Measurements from ENCODE around the gene INSR. TPM values are rescaled to one million over a fixed set of nuclear protein-coding genes. Genes with fewer than 3 reads are reported as not detected.

The INSR gene
- total RNA-seq, 1 experiment from 2014 or later = 2.5 TPM

DNA sequence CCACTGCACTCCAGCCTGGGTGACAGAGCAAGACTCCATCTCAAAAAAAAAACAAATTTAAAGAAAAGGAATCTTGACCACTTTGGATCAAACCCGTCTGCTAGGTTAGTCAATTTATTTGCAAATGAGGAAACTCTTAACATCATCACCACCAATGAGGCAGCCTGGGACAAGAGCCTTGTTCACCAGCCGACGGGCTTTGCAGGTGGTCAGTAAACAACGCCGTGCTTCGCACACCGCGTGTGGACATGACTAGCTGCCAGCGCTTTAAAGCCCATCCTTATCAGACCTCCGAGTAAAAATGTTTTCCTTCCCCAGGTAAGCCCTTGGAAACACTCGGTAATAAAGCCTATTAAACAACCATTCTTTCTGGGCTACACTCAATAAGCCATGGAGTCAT lies 41.9 kb downstream of the INSR start:
- intact Hi-C loops (cut with micrococcal nuclease; ENCODE audit: unreplicated experiment) (no loop called here), in situ Hi-C loops (cut with HindIII; ENCODE audit: low pct_unique_long_range_greater_than_20kb, low sequenced_read_pairs) (no loop called here)
- no peaks in the 10 kb centered on the region for H3K4me1 ChIP-seq (ENCODE audit: control insufficient read depth, insufficient read depth, low read length)
- no peak overlapping the region for H3K27ac ChIP-seq (ENCODE audit: low read length)
- no TSS peak for BruUV-seq (replicated peaks)
- TF ChIP-seq, protein P1, sequence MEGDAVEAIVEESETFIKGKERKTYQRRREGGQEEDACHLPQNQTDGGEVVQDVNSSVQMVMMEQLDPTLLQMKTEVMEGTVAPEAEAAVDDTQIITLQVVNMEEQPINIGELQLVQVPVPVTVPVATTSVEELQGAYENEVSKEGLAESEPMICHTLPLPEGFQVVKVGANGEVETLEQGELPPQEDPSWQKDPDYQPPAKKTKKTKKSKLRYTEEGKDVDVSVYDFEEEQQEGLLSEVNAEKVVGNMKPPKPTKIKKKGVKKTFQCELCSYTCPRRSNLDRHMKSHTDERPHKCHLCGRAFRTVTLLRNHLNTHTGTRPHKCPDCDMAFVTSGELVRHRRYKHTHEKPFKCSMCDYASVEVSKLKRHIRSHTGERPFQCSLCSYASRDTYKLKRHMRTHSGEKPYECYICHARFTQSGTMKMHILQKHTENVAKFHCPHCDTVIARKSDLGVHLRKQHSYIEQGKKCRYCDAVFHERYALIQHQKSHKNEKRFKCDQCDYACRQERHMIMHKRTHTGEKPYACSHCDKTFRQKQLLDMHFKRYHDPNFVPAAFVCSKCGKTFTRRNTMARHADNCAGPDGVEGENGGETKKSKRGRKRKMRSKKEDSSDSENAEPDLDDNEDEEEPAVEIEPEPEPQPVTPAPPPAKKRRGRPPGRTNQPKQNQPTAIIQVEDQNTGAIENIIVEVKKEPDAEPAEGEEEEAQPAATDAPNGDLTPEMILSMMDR (IDR thresholded peaks at IDR 0.05) = no peak
- TF ChIP-seq TCF7L2 (IDR thresholded peaks at IDR 0.05; ENCODE audit: low read depth, low read length) = no peak
- TF ChIP-seq, protein P2, sequence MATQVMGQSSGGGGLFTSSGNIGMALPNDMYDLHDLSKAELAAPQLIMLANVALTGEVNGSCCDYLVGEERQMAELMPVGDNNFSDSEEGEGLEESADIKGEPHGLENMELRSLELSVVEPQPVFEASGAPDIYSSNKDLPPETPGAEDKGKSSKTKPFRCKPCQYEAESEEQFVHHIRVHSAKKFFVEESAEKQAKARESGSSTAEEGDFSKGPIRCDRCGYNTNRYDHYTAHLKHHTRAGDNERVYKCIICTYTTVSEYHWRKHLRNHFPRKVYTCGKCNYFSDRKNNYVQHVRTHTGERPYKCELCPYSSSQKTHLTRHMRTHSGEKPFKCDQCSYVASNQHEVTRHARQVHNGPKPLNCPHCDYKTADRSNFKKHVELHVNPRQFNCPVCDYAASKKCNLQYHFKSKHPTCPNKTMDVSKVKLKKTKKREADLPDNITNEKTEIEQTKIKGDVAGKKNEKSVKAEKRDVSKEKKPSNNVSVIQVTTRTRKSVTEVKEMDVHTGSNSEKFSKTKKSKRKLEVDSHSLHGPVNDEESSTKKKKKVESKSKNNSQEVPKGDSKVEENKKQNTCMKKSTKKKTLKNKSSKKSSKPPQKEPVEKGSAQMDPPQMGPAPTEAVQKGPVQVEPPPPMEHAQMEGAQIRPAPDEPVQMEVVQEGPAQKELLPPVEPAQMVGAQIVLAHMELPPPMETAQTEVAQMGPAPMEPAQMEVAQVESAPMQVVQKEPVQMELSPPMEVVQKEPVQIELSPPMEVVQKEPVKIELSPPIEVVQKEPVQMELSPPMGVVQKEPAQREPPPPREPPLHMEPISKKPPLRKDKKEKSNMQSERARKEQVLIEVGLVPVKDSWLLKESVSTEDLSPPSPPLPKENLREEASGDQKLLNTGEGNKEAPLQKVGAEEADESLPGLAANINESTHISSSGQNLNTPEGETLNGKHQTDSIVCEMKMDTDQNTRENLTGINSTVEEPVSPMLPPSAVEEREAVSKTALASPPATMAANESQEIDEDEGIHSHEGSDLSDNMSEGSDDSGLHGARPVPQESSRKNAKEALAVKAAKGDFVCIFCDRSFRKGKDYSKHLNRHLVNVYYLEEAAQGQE (IDR thresholded peaks at IDR 0.05; ENCODE audit: insufficient read depth in 1 of 2, low read depth in 2 of 2, low read length in 1 of 2) = no peak
- ChIA-PET POLR2A (no interaction called here), CTCF (no interaction called here)
- no peaks in the 10 kb centered on the region for H3K9me3 ChIP-seq (ENCODE audit: control insufficient read depth, insufficient read depth, low read depth, low read length)
- H3K4me3 ChIP-seq (ENCODE audit: low read depth in 2 of 2, low read length in 2 of 2) = no peak overlapping the region
- ATAC-seq (no peak), DNase-seq (ENCODE audit: low read depth, low spot score) (no peak)
- H3K27me3 ChIP-seq (ENCODE audit: control insufficient read depth, insufficient read depth, low read length) = no peaks in the 10 kb centered on the region
- H3K36me3 ChIP-seq (ENCODE audit: control insufficient read depth, insufficient read depth, low read length) = no peaks in the 10 kb centered on the region

DNA sequence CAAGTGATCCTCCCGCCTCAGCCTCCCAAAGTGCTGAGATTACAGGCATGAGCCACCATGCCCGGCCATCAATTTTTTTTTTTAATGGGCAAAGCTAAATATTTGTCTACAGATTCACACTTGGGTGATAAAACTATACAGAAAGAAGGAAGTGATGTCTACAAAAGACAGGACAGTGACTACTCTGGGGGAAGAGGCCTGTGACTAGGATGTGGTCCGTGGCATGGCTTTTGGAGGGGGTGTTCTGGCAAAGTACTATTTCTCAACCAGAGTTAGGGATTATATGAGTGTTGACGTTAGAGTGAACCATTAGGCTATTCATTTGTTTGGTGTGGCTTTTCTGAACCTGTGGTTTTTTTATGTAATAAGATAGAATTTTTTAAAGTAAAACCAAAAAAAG lies 42.7 kb downstream of the INSR start:
- in situ Hi-C loops (cut with HindIII; ENCODE audit: low pct_unique_long_range_greater_than_20kb, low sequenced_read_pairs) (no loop called here), intact Hi-C loops (cut with micrococcal nuclease; ENCODE audit: unreplicated experiment) (no loop called here)
- TF ChIP-seq, protein P2 (IDR thresholded peaks at IDR 0.05; ENCODE audit: insufficient read depth in 1 of 2, low read depth in 2 of 2, low read length in 1 of 2) = no peak
- TF ChIP-seq, protein P1 (IDR thresholded peaks at IDR 0.05) = no peak
- no peak for TF ChIP-seq TCF7L2 (IDR thresholded peaks at IDR 0.05; ENCODE audit: low read depth, low read length)
- Histone ChIP-seq H3K27me3 (ENCODE audit: control insufficient read depth, insufficient read depth, low read length) (no peaks in the 10 kb centered on the region), H3K27ac (ENCODE audit: low read length) (no peak overlapping the region), H3K4me1 (ENCODE audit: control insufficient read depth, insufficient read depth, low read length) (no peaks in the 10 kb centered on the region), H3K36me3 (ENCODE audit: control insufficient read depth, insufficient read depth, low read length) (no peaks in the 10 kb centered on the region), H3K4me3 (ENCODE audit: low read depth in 2 of 2, low read length in 2 of 2) (no peak overlapping the region), H3K9me3 (ENCODE audit: control insufficient read depth, insufficient read depth, low read depth, low read length) (no peaks in the 10 kb centered on the region)
- BruUV-seq (replicated peaks) = no TSS peak
- ChIA-PET CTCF (no interaction called here), POLR2A (no interaction called here)
- ATAC-seq (no peak), DNase-seq (ENCODE audit: low read depth, low spot score) (no peak)

All from Panc1 (cell line).